C4-2B (cell line): ENCODE measurements around the gene SCGN.

ENCODE experiments used
- H3K27ac ChIP-seq: fragments of 450-650 bp; 2 replicates; pipeline ENCODE4 v1.5.1; 2017
- CTCF ChIP-seq: fragments of 450-650 bp; conservative IDR thresholded peaks from 2 replicates; pipeline ENCODE4 v1.5.1; 2017; ENCODE audit warnings: mild to moderate bottlenecking
- ZFX ChIP-seq: fragments of 450-650 bp; IDR thresholded peaks from 2 replicates; pipeline ENCODE4 v1.6.1; 2017

Gene SCGN

GRCh38 chr6:25639653-25640052 is 12.4 kb upstream of the SCGN start:
- no peak overlapping the region for H3K27ac ChIP-seq
- TF ChIP-seq CTCF: no peak
- TF ChIP-seq ZFX: no peak

DNA sequence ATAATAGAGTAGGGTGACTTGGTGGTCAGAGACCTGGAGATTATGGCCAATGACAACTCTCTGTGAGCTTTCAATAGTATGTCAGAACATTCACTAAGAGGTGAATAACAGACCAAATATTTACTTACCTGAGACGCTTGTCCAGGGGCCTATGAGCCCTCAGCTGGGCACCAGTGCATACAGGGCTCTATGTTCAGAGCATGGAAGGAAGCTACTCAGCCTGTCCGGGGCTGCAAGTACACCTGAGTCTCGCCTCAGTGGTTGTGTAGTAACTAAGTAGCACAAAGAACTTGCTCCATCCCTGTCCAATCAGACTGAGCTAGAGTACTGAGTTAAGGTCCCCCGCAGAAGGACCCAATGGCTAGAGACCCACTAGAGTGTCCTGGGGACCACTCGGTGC is 11.6 kb upstream of the SCGN start:
- H3K27ac ChIP-seq: no peak overlapping the region; the same call in 1 of the 2 replicates
- TF ChIP-seq ZFX (no peak), CTCF (no peak)

GRCh38 chr6:25640891-25641290 is 11.1 kb upstream of the SCGN start:
- TF ChIP-seq CTCF (no peak), ZFX (no peak)
- no peak overlapping the region; the same call in 1 of the 2 replicates for H3K27ac ChIP-seq

- peak overlapping the region; percentile 51; the same call in 1 of the 2 replicates for H3K27ac ChIP-seq
- no peak for TF ChIP-seq ZFX
- TF ChIP-seq CTCF: no peak
Measured at GRCh38 chr6:25641377-25641776, 10.6 kb upstream of the SCGN start.

- peak overlapping the region; percentile 75; the same call in 1 of the 2 replicates for H3K27ac ChIP-seq
- no peak for TF ChIP-seq CTCF
- no peak for TF ChIP-seq ZFX
Measured at GRCh38 chr6:25641940-25642666, 9.9 kb upstream of the SCGN start.

DNA sequence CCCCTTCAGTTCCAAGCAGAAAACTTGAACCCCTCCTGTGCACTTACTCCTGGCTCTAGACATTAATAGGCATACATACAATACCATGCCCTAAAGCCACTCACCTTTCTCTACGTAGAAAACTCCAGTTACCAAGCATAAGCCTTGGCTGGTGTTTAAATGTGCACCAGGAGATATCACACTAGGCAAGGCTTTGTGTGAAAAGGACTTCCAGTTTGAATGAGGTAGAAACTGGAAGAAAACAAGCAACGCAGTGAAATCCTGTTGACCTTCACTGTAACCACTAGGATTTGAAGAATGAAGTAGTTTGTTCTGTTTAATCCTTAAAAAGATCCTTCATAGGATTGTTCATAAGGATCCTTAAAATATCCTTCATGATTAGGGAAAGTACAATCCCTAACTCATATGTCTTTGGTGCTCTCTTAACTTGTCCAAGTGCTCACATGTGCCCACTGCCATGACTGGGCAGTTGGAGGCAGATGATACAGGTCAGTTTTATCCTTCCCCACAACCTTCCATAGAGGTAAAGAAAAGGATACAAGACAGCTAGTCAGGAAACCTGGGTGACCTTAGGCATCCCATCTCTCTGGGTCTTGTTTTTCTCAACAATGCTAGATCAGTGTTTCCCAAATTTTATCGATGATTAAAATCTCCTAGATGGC is 9.2 kb upstream of the SCGN start:
- H3K27ac ChIP-seq: peak overlapping the region; percentile 75; the same call in 1 of the 2 replicates
- no peak for TF ChIP-seq CTCF
- TF ChIP-seq ZFX: no peak

DNA sequence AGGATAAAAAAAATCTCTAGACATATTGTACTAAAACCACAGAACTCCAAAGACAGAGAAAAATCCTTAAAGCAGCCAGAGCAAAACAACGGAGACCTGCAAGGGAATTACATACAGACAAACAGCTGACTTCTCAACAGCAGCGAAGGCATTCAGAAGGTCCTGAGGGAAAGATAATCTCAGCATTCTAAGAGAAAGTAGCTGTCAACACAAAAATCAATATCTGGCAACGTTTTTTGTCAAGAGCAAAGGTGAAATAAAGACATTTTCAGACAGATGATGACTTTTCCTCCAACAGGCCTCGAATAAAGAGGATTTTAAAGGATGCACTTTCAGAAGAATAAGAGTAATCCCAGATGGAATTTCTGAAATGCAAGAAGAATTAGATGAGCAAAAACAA is 6.1 kb upstream of the SCGN start:
- TF ChIP-seq CTCF (no peak), ZFX (no peak)
- no peak overlapping the region for H3K27ac ChIP-seq
